OCI-LY1 (cell line): Measurements from ENCODE around the gene BHLHE23.

Experiments
- H2AFZ ChIP-seq: fragments of 200-600 bp; sonication (generic), shearing (Covaris generic); 2 replicates; pipeline ENCODE4 v1.6.0; 2014; ENCODE audit warnings: antibody characterized with exemption, mild to moderate bottlenecking, low read length
- H3F3A ChIP-seq: fragments of 200-600 bp; sonication (generic), shearing (Covaris generic); 2 replicates; pipeline ENCODE4 v1.6.0; 2014; ENCODE audit warnings: mild to moderate bottlenecking, antibody characterized with exemption, low read length, moderate library complexity; ENCODE audit not compliant: insufficient read depth
- H3K27ac ChIP-seq: fragments of 200-600 bp; sonication (generic); 2 replicates; pipeline ENCODE4 v1.5.1; 2014; ENCODE audit warnings: low read length, mixed run types, mild to moderate bottlenecking, low read depth; ENCODE audit not compliant: poor library complexity, severe bottlenecking
- H3K27me3 ChIP-seq: fragments of 200-600 bp; sonication (generic); 2 replicates; pipeline ENCODE4 v1.6.0; 2014; ENCODE audit warnings: antibody characterized with exemption, mild to moderate bottlenecking, low read length, moderate library complexity; ENCODE audit not compliant: insufficient read depth
- H3K36me3 ChIP-seq: fragments of 200-600 bp; sonication (generic); 2 replicates; pipeline ENCODE4 v1.6.1; 2014; ENCODE audit warnings: mild to moderate bottlenecking, antibody characterized with exemption, low read length, moderate library complexity, mixed read lengths; ENCODE audit not compliant: insufficient read depth
- H3K4me1 ChIP-seq: fragments of 200-600 bp; sonication (generic); 2 replicates; pipeline ENCODE4 v1.5.1; 2014; ENCODE audit warnings: mild to moderate bottlenecking, low read length, moderate library complexity; ENCODE audit not compliant: insufficient read depth, severe bottlenecking
- H3K4me2 ChIP-seq: fragments of 200-600 bp; sonication (generic), shearing (Covaris generic); 2 replicates; pipeline ENCODE4 v1.6.1; 2014; ENCODE audit warnings: low read length
- H3K4me3 ChIP-seq: fragments of 200-600 bp; sonication (generic); 2 replicates; pipeline ENCODE4 v1.5.1; 2014; ENCODE audit warnings: low read length, low read depth, mild to moderate bottlenecking, mixed read lengths; ENCODE audit not compliant: poor library complexity, severe bottlenecking
- H3K79me2 ChIP-seq: fragments of 200-600 bp; shearing (Covaris generic); 2 replicates; pipeline ENCODE4 v1.6.1; 2016; ENCODE audit warnings: mixed run types, low read length, mixed read lengths; ENCODE audit not compliant: insufficient read depth
- H3K9ac ChIP-seq: fragments of 200-600 bp; sonication (generic), shearing (Covaris generic); 2 replicates; pipeline ENCODE4 v1.6.1; 2014; ENCODE audit warnings: mild to moderate bottlenecking, low read length, mixed read lengths
- H3K9me2 ChIP-seq: fragments of 200-600 bp; sonication (generic), shearing (Covaris generic); 2 replicates; pipeline ENCODE4 v1.6.1; 2014; ENCODE audit warnings: low read depth, mild to moderate bottlenecking, low read length, mixed read lengths
- H3K9me3 ChIP-seq: fragments of 200-600 bp; shearing (Covaris generic); 2 replicates; pipeline ENCODE4 v1.6.1; 2014; ENCODE audit warnings: low read length, mixed read lengths
- H4K20me1 ChIP-seq: fragments of 200-600 bp; sonication (generic), shearing (Covaris generic); 2 replicates; pipeline ENCODE4 v1.6.0; 2016; ENCODE audit warnings: mild to moderate bottlenecking, low read length; ENCODE audit not compliant: insufficient read depth
- EZH2 ChIP-seq: fragments of 200-600 bp; sonication (generic), shearing (Covaris generic); IDR thresholded peaks from 2 replicates; pipeline ENCODE4 v1.8.0; 2017; ENCODE audit warnings: borderline replicate concordance, mixed run types, mild to moderate bottlenecking, antibody characterized with exemption, low read length, moderate library complexity, mixed read lengths
- TF ChIP-seq, protein P1 (sequence below): fragments of 200-600 bp; sonication (generic), shearing (Covaris generic); IDR thresholded peaks from 2 replicates; pipeline ENCODE4 v1.5.1; 2017; ENCODE audit warnings: mild to moderate bottlenecking, antibody characterized with exemption, low read length, moderate library complexity, mixed read lengths

The BHLHE23 gene

DNA sequence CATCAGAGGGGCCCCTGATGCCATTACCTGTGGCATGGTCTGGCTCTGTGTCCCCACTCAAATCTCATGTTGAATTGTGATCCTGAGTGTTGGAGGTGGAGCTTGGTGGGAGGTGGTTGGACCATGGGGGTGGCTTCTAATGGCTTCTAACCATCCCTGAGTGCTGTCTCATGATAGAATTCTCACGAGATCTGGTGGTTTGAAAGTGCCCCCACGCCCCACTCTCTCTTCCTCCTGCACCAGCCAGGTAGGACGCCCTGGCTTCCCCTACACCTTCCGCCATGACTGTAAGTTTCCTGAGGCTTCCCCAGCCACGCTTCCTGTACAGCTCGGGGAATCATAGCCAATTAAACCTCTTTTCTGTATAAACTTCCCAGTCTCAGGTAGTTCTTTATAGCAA lies 14.9 kb downstream of the BHLHE23 start:
- no peaks in the 10 kb centered on the region; the same call in 1 of the 2 replicates for H3K27me3 ChIP-seq
- H3F3A ChIP-seq: no peaks in the 10 kb centered on the region
- H3K4me2 ChIP-seq: no peak overlapping the region
- H3K4me3 ChIP-seq: no peak overlapping the region
- H3K79me2 ChIP-seq: no peaks in the 10 kb centered on the region
- no peaks in the 10 kb centered on the region for H3K36me3 ChIP-seq
- TF ChIP-seq, protein P1, sequence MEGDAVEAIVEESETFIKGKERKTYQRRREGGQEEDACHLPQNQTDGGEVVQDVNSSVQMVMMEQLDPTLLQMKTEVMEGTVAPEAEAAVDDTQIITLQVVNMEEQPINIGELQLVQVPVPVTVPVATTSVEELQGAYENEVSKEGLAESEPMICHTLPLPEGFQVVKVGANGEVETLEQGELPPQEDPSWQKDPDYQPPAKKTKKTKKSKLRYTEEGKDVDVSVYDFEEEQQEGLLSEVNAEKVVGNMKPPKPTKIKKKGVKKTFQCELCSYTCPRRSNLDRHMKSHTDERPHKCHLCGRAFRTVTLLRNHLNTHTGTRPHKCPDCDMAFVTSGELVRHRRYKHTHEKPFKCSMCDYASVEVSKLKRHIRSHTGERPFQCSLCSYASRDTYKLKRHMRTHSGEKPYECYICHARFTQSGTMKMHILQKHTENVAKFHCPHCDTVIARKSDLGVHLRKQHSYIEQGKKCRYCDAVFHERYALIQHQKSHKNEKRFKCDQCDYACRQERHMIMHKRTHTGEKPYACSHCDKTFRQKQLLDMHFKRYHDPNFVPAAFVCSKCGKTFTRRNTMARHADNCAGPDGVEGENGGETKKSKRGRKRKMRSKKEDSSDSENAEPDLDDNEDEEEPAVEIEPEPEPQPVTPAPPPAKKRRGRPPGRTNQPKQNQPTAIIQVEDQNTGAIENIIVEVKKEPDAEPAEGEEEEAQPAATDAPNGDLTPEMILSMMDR: no peak
- TF ChIP-seq EZH2: no peak
- no peak overlapping the region for H3K27ac ChIP-seq
- H3K9ac ChIP-seq: no peak overlapping the region
- no peaks in the 10 kb centered on the region for H3K9me2 ChIP-seq
- H3K9me3 ChIP-seq: no peaks in the 10 kb centered on the region
- no peak overlapping the region for H2AFZ ChIP-seq
- H4K20me1 ChIP-seq: no peaks in the 10 kb centered on the region
- H3K4me1 ChIP-seq: peaks cover 8% of the 10 kb centered on the region

DNA sequence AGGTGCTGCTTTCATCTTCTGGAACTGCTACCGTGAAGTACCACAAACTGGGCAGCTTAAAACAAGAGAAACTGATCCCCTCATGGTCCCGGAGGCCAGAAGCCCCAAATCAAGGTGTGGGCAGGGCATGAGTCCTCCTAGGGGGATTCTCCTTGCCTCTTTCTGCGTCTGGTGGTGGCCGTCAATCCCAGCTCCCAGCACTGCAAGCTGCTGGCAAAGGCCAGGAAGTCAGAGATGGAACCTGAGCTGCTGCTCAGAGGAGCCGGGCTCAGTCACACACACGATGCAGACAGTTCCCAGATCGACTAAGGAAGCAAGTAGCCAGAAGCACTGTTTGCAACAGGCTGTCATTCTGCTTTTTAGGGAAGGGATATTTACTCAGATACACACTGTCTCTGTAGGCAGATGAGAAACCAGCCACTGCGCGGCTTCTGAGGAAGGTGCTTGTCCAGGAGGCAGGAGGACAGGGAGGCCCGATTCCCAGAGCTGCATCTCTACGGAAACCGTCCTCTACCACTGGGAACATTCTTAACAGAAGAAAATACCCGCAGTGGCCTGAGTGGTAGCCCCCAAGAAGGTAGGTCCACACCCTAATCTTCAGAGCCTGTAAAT lies 15.5 kb downstream of the BHLHE23 start:
- no peak for TF ChIP-seq EZH2
- TF ChIP-seq, protein P1: no peak
- H2AFZ ChIP-seq: no peak overlapping the region
- no peaks in the 10 kb centered on the region for H3F3A ChIP-seq
- no peak overlapping the region for H3K27ac ChIP-seq
- no peaks in the 10 kb centered on the region for H4K20me1 ChIP-seq
- no peaks in the 10 kb centered on the region for H3K36me3 ChIP-seq
- no peaks in the 10 kb centered on the region for H3K9me2 ChIP-seq
- no peak overlapping the region for H3K9ac ChIP-seq
- no peak overlapping the region for H3K4me3 ChIP-seq
- H3K4me1 ChIP-seq: peaks cover 8% of the 10 kb centered on the region
- H3K79me2 ChIP-seq: no peaks in the 10 kb centered on the region
- no peaks in the 10 kb centered on the region for H3K9me3 ChIP-seq
- H3K27me3 ChIP-seq: no peaks in the 10 kb centered on the region; the same call in 1 of the 2 replicates
- H3K4me2 ChIP-seq: no peak overlapping the region

- Histone ChIP-seq H4K20me1 (no peaks in the 10 kb centered on the region), H3K9me3 (no peaks in the 10 kb centered on the region), H2AFZ (no peak overlapping the region), H3K4me1 (peaks cover 8% of the 10 kb centered on the region), H3K9ac (no peak overlapping the region), H3K4me2 (no peak overlapping the region), H3K36me3 (no peaks in the 10 kb centered on the region), H3K9me2 (no peaks in the 10 kb centered on the region), H3K79me2 (no peaks in the 10 kb centered on the region), H3K27me3 (peaks cover 4% of the 10 kb centered on the region; the same call in 1 of the 2 replicates), H3K4me3 (no peak overlapping the region), H3K27ac (no peak overlapping the region), H3F3A (no peaks in the 10 kb centered on the region)
- TF ChIP-seq EZH2: no peak
- TF ChIP-seq, protein P1: no peak
Observed at GRCh38 chr20:62990306-62990825, 16.4 kb downstream of the BHLHE23 start.
